GM23338 (cell line): ENCODE results near the gene SEZ6L.

Source experiments
- CREB1 ChIP-seq: fragments of 250-450 bp; sonication (Bioruptor Pico); IDR thresholded peaks from 2 replicates; pipeline ENCODE4 v1.5.0; 2020; ENCODE audit warnings: low read depth, mild to moderate bottlenecking, moderate library complexity
- CTCF ChIP-seq, 2 experiments: fragments of 200-600 bp in 1 of 2; sonication (generic) in 1 of 2; conservative IDR thresholded peaks; 2 replicates each; pipeline versions ENCODE4 v1.5.1 to v1.6.1; 2016 to 2017; ENCODE audit warnings: antibody characterized with exemption in 2 of 2, low read depth in 2 of 2, mild to moderate bottlenecking in 2 of 2, moderate library complexity in 1 of 2
- EZH2 ChIP-seq: fragments of 200-600 bp; sonication (generic); IDR thresholded peaks from one replicate; pipeline ENCODE4 v1.8.0; 2017; ENCODE audit warnings: antibody characterized with exemption, mild to moderate bottlenecking, low read depth; ENCODE audit not compliant: unreplicated experiment
- EZH2phosphoT487 ChIP-seq: fragments of 200-600 bp; sonication (generic); IDR thresholded peaks from one replicate; pipeline ENCODE4 v1.8.1; 2018; ENCODE audit warnings: antibody characterized with exemption; ENCODE audit not compliant: unreplicated experiment
- JUNB ChIP-seq: IDR thresholded peaks from one replicate; pipeline ENCODE4 v1.6.1; 2016; ENCODE audit warnings: antibody characterized with exemption; ENCODE audit not compliant: unreplicated experiment
- POLR2AphosphoS5 ChIP-seq: IDR thresholded peaks from 2 replicates; pipeline ENCODE4 v1.6.1; 2016; ENCODE audit warnings: antibody characterized with exemption, low read depth
- REST ChIP-seq: IDR thresholded peaks from one replicate; pipeline ENCODE4 v1.6.1; 2018; ENCODE audit warnings: antibody characterized with exemption; ENCODE audit not compliant: unreplicated experiment
- STAT1 ChIP-seq: IDR thresholded peaks from one replicate; pipeline ENCODE4 v1.6.1; 2016; ENCODE audit warnings: antibody characterized with exemption; ENCODE audit not compliant: unreplicated experiment
- ZNF114 ChIP-seq: fragments of 250-450 bp; sonication (Bioruptor Pico); IDR thresholded peaks from 2 replicates; pipeline ENCODE4 v1.5.0; 2020; ENCODE audit warnings: mild to moderate bottlenecking, moderate library complexity
- ZNF331 ChIP-seq: fragments of 250-450 bp; sonication (Bioruptor Pico); IDR thresholded peaks from 2 replicates; pipeline ENCODE4 v1.5.0; 2020; ENCODE audit warnings: low read depth, mild to moderate bottlenecking, moderate library complexity

- no peak for TF ChIP-seq STAT1
- no peak for TF ChIP-seq JUNB
- TF ChIP-seq ZNF331 (CRISPR knock-in tag), result no peak
- no peak for TF ChIP-seq POLR2AphosphoS5
- no peak for TF ChIP-seq CTCF (conservative IDR thresholded peaks at IDR 0.05; ENCODE audit: low read depth in 2 of 2)
- no peak for TF ChIP-seq REST
- no peak for TF ChIP-seq CREB1 (CRISPR knock-in tag)
- no peak for TF ChIP-seq EZH2
- TF ChIP-seq EZH2phosphoT487, result no peak
- TF ChIP-seq ZNF114, result no peak
Measured at GRCh38 chr22:26226538-26227297, 57.5 kb downstream of the SEZ6L start.
